Measurements from ENCODE around the gene FAM120C. TPM values are rescaled to one million over a fixed set of nuclear protein-coding genes. Genes with fewer than 3 reads are reported as not detected.

FAM120C gene
- polyA plus RNA-seq, 1 donor: 8.8 TPM

GRCh38 chrX:54134269-54134668 is 48.8 kb downstream of the FAM120C start:
- DNase-seq: no peak

GRCh38 chrX:54116391-54116790 is 66.7 kb downstream of the FAM120C start:
- no peak for DNase-seq

DNA sequence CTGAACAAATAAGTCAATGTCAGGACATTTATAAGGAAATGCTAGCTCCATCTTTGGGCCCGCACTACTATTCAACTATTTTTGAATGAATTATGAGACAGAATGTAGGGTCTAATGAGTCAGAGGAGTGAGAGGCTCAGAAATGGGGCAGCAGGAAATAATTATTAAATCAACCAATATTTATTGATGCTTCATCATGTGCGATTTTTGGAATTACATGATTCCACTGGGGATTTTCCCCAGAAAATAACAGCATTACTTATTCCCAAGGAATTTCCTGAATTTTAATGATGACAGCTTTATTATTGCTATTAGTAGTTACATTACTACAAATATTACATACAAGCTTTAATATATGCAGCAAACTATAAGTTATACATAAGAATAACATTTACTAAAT is 89.5 kb downstream of the FAM120C start:
- DNase-seq: no peak

GRCh38 chrX:54093159-54093558 is 89.9 kb downstream of the FAM120C start:
- no peak for DNase-seq

DNA sequence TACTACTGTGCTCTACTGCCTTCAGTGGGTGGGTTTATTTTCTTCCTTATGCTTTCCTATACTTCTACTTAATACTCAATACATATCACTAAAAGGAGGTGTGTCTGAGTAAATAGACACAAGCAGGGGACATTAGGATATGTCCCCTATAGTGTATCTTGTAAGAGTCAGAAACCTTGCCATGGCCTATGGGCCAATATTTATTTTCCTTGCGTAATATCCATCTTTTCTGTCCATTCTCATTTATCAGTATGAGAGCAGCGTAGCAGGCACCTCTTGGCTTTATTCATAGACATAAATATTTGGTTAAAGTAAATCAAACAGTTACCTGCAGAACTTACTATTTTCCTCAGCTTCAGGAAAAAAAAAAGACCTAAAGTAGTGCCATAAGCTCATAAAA is 92.2 kb downstream of the FAM120C start:
- DNase-seq: no peak

- no peak for DNase-seq
These were observed 93.9 kb downstream of the FAM120C start for GRCh38 chrX:54089191-54089590.

- no peak for DNase-seq
These were observed 95.4 kb downstream of the FAM120C start for GRCh38 chrX:54087661-54088060.

- DNase-seq: no peak
These were observed 97.4 kb downstream of the FAM120C start for GRCh38 chrX:54085666-54086065.

DNA sequence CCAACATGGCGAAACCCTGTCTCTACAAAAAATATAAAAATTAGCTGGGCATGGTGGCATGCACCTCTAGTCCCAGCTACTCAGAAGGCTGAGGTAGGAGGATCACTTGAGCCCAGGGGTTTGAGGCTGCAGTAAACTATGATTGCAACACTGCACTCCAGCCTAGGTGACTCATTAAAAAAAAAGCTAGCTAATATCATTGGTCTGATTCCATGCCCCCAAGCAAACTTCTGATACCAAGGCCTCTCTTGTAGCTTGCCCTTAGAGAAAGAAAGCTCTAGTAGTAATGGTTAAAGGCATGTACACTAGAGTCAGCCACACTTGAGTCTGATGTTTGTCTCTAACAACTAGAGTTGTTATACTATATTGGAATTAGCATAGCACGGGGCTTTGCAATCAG is 106.2 kb downstream of the FAM120C start:
- DNase-seq: no peak

DNA sequence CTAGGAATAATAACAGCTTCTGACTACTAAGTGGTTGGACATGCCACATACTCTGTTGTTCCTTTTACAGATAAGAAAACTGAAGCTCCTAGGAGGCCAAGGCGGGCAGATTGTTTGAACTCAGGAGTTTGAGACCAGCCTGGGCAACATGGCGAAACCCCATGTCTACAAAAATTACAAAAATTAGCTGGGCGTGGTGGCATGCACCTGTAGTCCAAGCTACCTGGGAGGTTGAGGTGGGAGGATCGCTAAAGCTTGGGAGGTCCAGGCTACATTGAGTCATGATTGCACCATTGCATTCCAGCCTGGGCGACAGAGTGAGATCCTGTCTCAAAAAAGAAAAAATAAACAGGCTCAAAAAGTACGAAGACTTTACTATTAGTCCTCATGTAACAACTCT is 108.2 kb downstream of the FAM120C start:
- no peak for DNase-seq

- DNase-seq: no peak
These were observed 115.3 kb downstream of the FAM120C start for GRCh38 chrX:54067766-54068165.

- DNase-seq: no peak
These were observed 116.2 kb downstream of the FAM120C start for GRCh38 chrX:54066841-54067240.

DNA sequence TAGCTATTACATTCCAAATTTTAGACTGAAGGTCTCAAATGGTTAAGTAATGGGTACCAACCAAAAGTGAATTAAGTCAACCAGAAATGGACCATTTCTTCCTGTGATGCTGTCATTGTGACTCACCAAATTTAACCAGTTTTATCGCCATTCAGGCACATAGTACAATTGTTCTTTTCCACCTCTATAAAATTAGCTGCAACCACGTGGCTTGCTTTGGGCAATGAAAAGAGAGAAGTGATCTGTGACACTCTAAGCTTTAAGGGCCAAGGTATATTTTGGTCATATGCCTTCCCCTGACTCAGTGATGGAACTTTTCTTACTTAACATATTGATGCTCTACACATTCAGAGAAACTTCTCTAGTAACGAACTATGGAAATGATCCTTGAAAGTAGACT is 118.5 kb downstream of the FAM120C start:
- DNase-seq: no peak

DNA sequence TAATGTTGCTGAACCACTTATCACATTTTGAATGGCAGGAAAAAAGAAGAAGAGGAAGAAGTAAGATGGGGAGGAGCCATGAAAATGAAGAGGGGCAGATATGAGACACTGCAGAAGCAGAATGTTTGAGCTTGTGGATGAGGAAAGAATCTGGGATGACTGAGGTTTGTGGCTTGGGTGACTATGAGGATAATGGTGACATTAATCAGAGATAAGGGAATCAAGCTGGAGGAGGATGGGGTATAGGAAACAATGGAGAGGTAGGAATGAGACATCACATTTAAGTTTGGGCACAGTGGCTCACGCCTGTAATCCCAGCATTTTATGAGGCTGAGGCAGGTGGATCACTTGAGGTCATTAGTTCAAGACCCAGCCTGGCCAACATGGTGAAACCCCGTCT is 119.7 kb downstream of the FAM120C start:
- DNase-seq: no peak

- no peak for DNase-seq
These were observed 133.3 kb downstream of the FAM120C start for GRCh38 chrX:54049801-54050200.

DNA sequence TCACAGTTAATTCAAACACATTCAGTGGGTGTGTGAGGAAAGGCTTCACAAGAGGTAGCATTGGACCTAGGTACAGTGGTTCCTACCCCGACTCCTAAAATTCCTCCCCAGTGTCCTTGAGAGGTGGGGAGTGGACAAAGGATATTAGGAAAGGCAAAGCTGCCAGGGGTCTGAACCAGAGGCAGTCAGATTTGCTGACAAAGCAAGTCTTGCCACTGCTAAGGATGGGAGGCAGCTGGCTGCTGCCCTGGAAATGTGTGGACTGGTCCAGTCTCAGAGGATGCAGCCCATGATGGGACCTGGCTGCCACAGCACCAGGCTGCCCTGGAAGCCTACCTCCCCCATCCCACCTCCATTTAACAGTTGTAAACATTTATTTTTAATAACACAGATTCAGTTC is 134.6 kb downstream of the FAM120C start:
- DNase-seq: no peak

DNA sequence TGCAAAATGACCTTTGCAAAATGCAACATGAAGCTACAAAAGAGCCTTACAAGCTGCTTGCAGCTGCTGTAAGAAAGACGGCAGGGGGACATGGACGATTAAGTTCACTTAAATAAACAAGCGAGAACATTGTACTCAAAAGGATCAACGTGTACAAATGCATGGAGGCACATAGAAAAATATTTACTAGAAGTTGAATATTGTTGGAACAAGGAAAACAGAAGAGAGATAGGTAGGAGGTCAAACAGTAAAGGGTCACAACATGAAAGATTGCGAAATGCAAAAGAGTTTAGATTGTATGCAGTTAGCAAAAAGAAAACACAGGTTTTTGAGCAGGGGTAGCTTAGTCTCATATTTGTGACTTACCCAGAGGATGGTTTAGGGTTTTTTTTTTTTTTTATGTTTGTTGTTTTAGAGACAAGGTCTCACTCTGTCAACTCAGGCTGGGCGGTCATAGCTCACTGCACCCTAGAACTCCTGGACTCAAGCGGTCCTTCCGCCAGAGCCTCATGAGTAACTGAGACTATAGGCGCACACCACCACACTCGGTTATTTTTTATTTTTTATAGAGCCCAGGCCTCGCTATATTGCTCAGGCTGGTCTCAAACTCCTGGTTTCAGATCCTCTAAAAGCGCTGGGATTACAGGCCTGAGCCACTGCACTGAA is 137.4 kb downstream of the FAM120C start:
- no peak for DNase-seq

DNA sequence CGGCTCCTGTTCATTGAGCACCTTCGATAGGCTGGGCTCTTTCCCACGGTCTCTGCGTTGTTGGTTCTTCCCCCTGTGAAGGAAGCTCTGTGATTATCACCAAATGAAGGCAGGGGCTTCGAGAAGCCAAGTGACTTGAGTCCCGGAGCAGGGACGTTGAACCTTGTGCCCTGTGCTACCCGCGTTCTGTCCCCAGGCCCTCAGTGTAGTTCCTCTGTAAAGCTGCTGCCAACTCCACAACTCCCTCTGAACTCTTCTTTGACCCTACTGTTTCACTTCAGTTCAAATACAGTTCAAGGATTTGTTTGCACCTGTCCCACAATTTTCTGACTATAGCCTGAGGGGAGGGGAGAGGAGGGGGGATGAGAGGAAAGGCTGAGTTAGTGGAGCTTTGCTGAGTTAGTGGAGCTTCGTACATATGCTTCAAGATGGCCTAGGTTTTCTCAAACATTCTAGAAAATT is 138.1 kb downstream of the FAM120C start:
- peak; percentile 21 for DNase-seq

DNA sequence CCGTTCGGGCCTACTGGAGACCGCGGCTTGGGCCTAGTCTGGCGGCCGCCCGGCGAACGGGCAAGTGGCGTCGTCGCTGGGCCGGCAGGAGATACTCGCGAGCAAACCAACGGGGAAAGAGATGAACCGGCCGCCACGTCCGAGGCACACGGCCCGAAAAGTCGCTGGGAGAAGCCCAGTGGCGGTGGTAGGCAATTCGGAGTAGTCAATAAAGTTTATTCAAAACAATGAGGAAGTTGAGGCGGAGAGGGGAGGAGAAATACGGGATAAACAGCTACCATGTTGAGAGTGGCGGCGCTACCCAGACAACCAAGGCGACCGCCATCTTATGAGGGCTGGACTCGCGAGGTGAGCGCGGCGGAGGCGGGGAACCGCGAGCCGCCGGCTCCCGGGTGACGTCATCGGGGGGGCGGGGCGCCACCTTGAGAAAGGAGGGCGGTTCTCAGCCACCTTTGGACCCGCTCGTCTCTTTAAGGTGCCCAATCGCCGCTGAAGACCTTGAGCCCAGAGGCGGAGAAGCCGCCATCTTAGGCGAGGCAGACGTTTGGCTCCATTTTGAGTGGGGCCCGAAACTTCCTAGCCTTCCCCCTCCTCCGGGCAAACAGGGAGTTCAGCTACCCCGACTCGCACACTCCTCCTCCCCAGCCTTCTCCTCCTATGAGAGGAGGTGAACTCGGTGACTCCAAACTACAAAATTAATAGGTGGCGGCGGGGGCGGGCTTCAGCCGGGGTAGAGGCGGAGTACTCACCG is 138.8 kb downstream of the FAM120C start, which contains the start of gene PHF8:
TSS of gene PHF8 (minus strand) at position 348 of the 751 bp plus-strand sequence. CDS start 1,745 bp downstream, outside the sequence.
- peak; percentile 93 for DNase-seq

DNA sequence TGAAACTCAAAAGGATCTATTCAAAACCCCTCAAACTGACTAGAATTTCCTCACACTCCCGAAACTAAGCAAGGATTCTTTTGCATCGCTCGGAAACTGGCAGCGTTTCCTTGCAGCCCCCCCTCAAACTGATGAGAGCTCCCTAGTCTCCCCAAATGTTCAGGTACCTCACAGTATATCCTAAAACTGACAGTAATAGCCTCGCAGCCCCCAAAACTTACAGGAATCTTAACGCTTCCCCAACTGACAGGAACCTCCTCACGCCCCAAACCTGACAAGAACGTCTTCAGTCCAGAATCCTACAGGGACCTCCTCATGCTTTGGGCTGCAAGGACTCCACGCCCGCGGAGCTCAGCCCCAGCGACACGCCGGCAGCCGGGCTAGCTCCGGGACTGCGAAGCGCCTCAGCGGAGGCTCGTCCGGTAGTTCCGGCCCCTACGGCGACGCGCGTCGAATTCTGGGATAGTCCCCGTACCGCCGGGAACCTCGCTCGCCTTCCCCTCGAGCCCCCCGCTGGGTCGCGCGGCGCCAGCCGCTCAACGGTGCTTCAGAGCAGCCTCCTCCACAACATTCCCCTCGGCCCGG is 139.4 kb downstream of the FAM120C start:
- DNase-seq: peak; percentile 28

DNA sequence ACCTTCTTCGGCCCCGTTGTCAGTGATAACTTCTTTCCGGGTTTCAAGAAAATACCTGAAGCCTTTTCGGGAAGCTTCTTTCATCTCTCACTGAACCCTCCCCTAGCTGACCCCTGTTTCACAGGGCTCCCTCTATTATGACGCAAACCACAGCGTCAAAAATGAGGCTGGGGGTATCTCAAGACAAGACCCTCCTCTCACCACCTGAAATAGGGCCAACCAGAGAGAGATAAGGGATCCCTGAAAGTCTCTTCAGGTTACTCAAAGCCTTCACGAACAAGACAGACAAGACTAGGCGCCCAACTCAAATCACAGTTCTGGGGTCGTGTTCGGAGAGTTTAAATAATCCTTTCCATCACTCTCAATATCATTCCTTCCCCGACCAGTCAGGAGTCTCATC is 140.0 kb downstream of the FAM120C start:
- DNase-seq: peak; percentile 2

- peak; percentile 50 for DNase-seq
These were observed 140.4 kb downstream of the FAM120C start for GRCh38 chrX:54042609-54043021.

GRCh38 chrX:54030329-54030728 is 152.7 kb downstream of the FAM120C start:
- DNase-seq: no peak

Data from hindlimb muscle (tissue), 1 donor.